Thyroid gland (tissue), 4 donors: ENCODE results near the gene ANKRD33B. TPM values are rescaled to one million over a fixed set of nuclear protein-coding genes. Genes with fewer than 3 reads are reported as not detected.
A peak's percentile ranks its signal among the peaks of the same experiment; 100 is the strongest.

ENCODE experiments used
- DNase-seq, 2 donors: peaks; one replicate each; pipeline ENCODE4 v3.0.0-alpha.2; 2019
- H3K27ac ChIP-seq, 3 donors: fragments of 200-600 bp; sonication (generic); 1 replicate in 2 of 3; 2 replicates in 1 of 3; pipeline ENCODE4 v1.5.1; 2016 to 2019; ENCODE audit warnings: mild to moderate bottlenecking in 1 of 3, moderate library complexity in 1 of 3
- H3K27me3 ChIP-seq: fragments of 200-600 bp; sonication (generic); one replicate; pipeline ENCODE4 v1.5.1; 2019
- H3K36me3 ChIP-seq, 2 donors: fragments of 200-600 bp; sonication (generic); one replicate each; pipeline ENCODE4 v1.5.1; 2016 to 2019
- H3K4me1 ChIP-seq, 2 donors: fragments of 200-600 bp; sonication (generic); one replicate each; pipeline ENCODE4 v1.5.1; 2017 to 2019
- H3K4me3 ChIP-seq, 3 donors: fragments of 200-600 bp; sonication (generic); replicated peaks in 1 of 3; 1 replicate in 2 of 3; 2 replicates in 1 of 3; pipeline ENCODE4 v1.5.1; 2016; ENCODE audit warnings: mild to moderate bottlenecking in 1 of 3
- H3K9me3 ChIP-seq: fragments of 200-600 bp; sonication (generic); one replicate; pipeline ENCODE4 v1.5.1; 2017
- CTCF ChIP-seq, 6 experiments: fragments of 200-600 bp in 3 of 6; fragments of 450-650 bp in 3 of 6; sonication (generic) in 3 of 6; IDR thresholded peaks; one replicate each; pipeline ENCODE4 v1.5.1; 2016 to 2019; ENCODE audit warnings: antibody characterized with exemption in 6 of 6, mild to moderate bottlenecking in 2 of 6, inconsistent platforms in 1 of 6, moderate library complexity in 1 of 6
- POLR2A ChIP-seq, 2 donors: fragments of 450-650 bp; IDR thresholded peaks; one replicate each; pipeline ENCODE4 v1.6.1; 2017; ENCODE audit warnings: antibody characterized with exemption in 2 of 2, mild to moderate bottlenecking in 2 of 2, moderate library complexity in 1 of 2
- WGBS, 2 donors: methylation state at CpG; one replicate each; pipeline ENCODE4 v1.1.5; 2017; 5-methylcytosine and 5-hydroxymethylcytosine counted together
- intact Hi-C: fragments of 100-400 bp; cut with DNase I; formaldehyde crosslinking; loops from one replicate; pipeline ENCODE4 v1.15.1; 2023
- total RNA-seq, 4 donors: library from RNA; depleted of rRNA; stranded (reverse); fragments of >200 nt; gene quantifications; one replicate each; pipeline ENCODE4 v1.2.3, GENCODE V29; 2016

The ANKRD33B gene
- total RNA-seq, 4 donors from 2014 or later: 0.67 to 1.6 (median 1.1) TPM

GRCh38 chr5:10648806-10649665 is 85.2 kb downstream of the ANKRD33B start:
- Histone ChIP-seq H3K27ac (no peak overlapping the region), H3K4me1 (no peaks in the 10 kb centered on the region), H3K9me3 (no peaks in the 10 kb centered on the region), H3K4me3 (no peak overlapping the region), H3K36me3 (no peaks in the 10 kb centered on the region), H3K27me3 (peaks cover 16% of the 10 kb centered on the region)
- TF ChIP-seq POLR2A (IDR thresholded peaks at IDR 0.05) (no peak), CTCF (IDR thresholded peaks at IDR 0.05) (no peak)
- no peak for DNase-seq
- intact Hi-C loops: no loop called here
- 62 to 79% methylated on average over 12 to 16 of the region's 60 CpGs for WGBS, 2 donors

GRCh38 chr5:10649666-10650380 is 86.0 kb downstream of the ANKRD33B start:
- intact Hi-C loops: no loop called here
- TF ChIP-seq CTCF (IDR thresholded peaks at IDR 0.05) (no peak), POLR2A (IDR thresholded peaks at IDR 0.05) (no peak)
- Histone ChIP-seq H3K9me3 (no peaks in the 10 kb centered on the region), H3K36me3 (no peaks in the 10 kb centered on the region), H3K27ac (no peak overlapping the region), H3K4me1 (no peaks in the 10 kb centered on the region), H3K27me3 (peaks cover 16% of the 10 kb centered on the region), H3K4me3 (no peak overlapping the region)
- DNase-seq: peak in 1 of 2 donors; percentile 23
- WGBS, 2 donors: 27 to 41% methylated on average over 31 to 58 of the region's 68 CpGs

GRCh38 chr5:10652151-10652550 is 88.3 kb downstream of the ANKRD33B start:
- H3K4me3 ChIP-seq: no peak overlapping the region
- no peaks in the 10 kb centered on the region for H3K36me3 ChIP-seq
- no peak for DNase-seq
- intact Hi-C loops: no loop called here
- peaks cover 16% of the 10 kb centered on the region for H3K27me3 ChIP-seq
- peaks cover 7 to 15% of the 10 kb centered on the region in 2 donors for H3K4me1 ChIP-seq
- TF ChIP-seq CTCF (IDR thresholded peaks at IDR 0.05) (no peak), POLR2A (IDR thresholded peaks at IDR 0.05) (no peak)
- no peak overlapping the region for H3K27ac ChIP-seq
- no peaks in the 10 kb centered on the region for H3K9me3 ChIP-seq
- WGBS, 2 donors: 88 to 91% methylated on average over 13 of the region's 13 CpGs

- WGBS, 2 donors: 90 to 96% methylated on average over 4 to 8 of the region's 8 CpGs
- TF ChIP-seq CTCF (IDR thresholded peaks at IDR 0.05) (no peak), POLR2A (IDR thresholded peaks at IDR 0.05) (no peak)
- DNase-seq: no peak
- H3K4me3 ChIP-seq: no peak overlapping the region
- H3K27me3 ChIP-seq: peaks cover 16% of the 10 kb centered on the region
- H3K4me1 ChIP-seq: peaks cover 7 to 15% of the 10 kb centered on the region in 2 donors
- H3K9me3 ChIP-seq: no peaks in the 10 kb centered on the region
- no peaks in the 10 kb centered on the region for H3K36me3 ChIP-seq
- intact Hi-C loops: no loop called here
- no peak overlapping the region for H3K27ac ChIP-seq
Observed at GRCh38 chr5:10652606-10653005, 88.7 kb downstream of the ANKRD33B start.

- Histone ChIP-seq H3K9me3 (no peaks in the 10 kb centered on the region), H3K27ac (no peak overlapping the region), H3K27me3 (peaks cover 16% of the 10 kb centered on the region), H3K36me3 (no peaks in the 10 kb centered on the region), H3K4me3 (no peak overlapping the region), H3K4me1 (peaks cover 7 to 15% of the 10 kb centered on the region in 2 donors)
- DNase-seq: no peak
- 52 to 65% methylated on average over 2 to 4 of the region's 4 CpGs for WGBS, 2 donors
- no peak for TF ChIP-seq POLR2A (IDR thresholded peaks at IDR 0.05)
- TF ChIP-seq CTCF (IDR thresholded peaks at IDR 0.05): no peak
- intact Hi-C loops: no loop called here
Observed at GRCh38 chr5:10653043-10653442, 89.2 kb downstream of the ANKRD33B start.
